LNCAP (cell line): ENCODE data around the gene HAPLN2.

ENCODE experiments used
- TF ChIP-seq, protein P1 (sequence below): fragments of 450-650 bp; IDR thresholded peaks from 2 replicates; pipeline ENCODE4 v1.5.1; 2017; ENCODE audit warnings: mild to moderate bottlenecking

HAPLN2 gene

DNA sequence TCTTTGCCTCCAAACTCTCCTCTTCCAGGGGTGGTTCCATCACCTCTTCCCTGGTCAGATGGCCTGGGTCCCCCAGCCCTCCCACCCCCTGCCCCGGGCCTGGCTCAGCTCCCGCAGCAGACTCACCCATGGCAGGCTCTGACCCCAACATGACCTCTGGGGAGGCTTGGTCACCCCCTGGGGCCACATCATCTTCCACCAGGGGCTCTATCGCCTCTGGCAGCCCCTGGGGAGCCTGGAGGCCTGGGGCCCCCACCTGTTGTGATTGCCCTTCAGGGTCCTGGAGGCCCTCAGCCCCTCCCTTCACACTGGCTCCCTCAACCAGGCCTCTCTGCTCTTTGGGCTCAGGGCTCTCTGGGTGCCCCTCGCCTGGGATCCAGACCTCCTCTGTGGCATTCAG is 51.6 kb downstream of the HAPLN2 start:
- TF ChIP-seq, protein P1, sequence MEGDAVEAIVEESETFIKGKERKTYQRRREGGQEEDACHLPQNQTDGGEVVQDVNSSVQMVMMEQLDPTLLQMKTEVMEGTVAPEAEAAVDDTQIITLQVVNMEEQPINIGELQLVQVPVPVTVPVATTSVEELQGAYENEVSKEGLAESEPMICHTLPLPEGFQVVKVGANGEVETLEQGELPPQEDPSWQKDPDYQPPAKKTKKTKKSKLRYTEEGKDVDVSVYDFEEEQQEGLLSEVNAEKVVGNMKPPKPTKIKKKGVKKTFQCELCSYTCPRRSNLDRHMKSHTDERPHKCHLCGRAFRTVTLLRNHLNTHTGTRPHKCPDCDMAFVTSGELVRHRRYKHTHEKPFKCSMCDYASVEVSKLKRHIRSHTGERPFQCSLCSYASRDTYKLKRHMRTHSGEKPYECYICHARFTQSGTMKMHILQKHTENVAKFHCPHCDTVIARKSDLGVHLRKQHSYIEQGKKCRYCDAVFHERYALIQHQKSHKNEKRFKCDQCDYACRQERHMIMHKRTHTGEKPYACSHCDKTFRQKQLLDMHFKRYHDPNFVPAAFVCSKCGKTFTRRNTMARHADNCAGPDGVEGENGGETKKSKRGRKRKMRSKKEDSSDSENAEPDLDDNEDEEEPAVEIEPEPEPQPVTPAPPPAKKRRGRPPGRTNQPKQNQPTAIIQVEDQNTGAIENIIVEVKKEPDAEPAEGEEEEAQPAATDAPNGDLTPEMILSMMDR = no peak

DNA sequence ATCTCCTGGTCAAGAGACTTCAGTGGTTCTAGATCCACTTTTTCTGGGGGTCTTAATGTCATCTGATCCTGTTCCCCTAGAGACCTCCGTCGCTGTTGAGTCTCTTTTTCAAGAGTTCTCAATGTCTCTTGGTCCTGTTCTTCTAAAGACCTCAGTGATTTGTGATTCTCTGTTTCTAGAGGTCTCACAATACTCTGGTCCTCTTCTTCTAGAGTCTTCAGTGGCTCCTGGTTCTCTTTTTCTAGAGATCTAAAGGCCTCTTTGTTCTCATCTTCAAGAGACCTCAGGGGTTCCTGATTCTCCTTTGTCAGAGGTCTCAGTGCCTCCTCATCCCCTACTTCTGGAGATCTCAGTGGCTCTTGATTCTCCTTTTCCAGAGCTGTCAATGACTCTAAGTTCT is 52.6 kb downstream of the HAPLN2 start:
- TF ChIP-seq, protein P1 = no peak

DNA sequence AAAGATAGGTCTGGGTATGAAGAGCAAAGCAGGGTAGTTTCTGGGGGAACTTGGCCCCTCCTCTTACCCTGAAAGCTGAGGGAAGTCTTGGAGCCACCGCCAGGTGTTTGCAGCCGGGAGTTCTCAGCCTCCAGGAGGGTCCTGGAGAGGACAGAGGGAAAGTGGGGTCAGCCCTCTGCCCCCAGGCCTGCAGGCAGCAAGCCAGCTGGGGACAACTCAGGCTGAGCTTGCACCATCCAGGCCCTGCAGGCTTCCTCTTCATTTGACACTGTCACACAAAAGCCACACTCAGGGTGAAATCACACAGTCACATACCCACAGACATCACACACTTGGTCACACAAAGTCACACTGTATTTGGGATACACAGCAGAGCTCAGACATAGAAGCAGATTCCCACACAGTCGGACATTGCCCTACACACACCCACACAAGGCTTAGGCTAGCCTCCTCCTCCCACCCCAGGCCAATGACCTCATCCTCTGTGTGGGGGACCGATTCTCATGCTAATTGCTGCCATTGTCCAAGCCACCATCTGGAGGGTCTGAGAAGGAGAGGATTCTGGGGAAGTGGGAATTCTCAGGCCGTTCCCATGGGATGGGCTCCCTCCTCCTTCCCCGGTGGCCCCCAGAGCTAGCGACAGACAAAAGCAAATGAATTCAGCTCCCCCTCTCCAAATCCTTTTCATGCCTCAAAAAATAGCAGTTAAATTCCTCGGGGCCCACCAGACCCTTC is 54.3 kb downstream of the HAPLN2 start:
- TF ChIP-seq, protein P1 = no peak
